ENCODE results near the gene CDC34.

GRCh38 chr19:558770-559439 lies 27.3 kb downstream of the CDC34 start:
- TF ChIP-seq TAF1 (IDR thresholded peaks at IDR 0.05; ENCODE audit: low read depth, low read length) (no peak), SPI1 (IDR thresholded peaks at IDR 0.05; ENCODE audit: low read depth, low read length) (no peak), POLR2A (IDR thresholded peaks at IDR 0.05; ENCODE audit: low read depth, low read length) (no peak), POLR2AphosphoS5 (IDR thresholded peaks at IDR 0.05; ENCODE audit: low read depth, low read length) (no peak), POU2F2 (IDR thresholded peaks at IDR 0.05; ENCODE audit: low read depth, low read length) (no peak)
